Measurements from ENCODE around the gene SNAP29. TPM values are rescaled to one million over a fixed set of nuclear protein-coding genes. Genes with fewer than 3 reads are reported as not detected.
A peak's percentile ranks its signal among the peaks of the same experiment; 100 is the strongest.

SNAP29 gene
- total RNA-seq, 1 donor from 2014 or later, result 22.5 TPM

DNA sequence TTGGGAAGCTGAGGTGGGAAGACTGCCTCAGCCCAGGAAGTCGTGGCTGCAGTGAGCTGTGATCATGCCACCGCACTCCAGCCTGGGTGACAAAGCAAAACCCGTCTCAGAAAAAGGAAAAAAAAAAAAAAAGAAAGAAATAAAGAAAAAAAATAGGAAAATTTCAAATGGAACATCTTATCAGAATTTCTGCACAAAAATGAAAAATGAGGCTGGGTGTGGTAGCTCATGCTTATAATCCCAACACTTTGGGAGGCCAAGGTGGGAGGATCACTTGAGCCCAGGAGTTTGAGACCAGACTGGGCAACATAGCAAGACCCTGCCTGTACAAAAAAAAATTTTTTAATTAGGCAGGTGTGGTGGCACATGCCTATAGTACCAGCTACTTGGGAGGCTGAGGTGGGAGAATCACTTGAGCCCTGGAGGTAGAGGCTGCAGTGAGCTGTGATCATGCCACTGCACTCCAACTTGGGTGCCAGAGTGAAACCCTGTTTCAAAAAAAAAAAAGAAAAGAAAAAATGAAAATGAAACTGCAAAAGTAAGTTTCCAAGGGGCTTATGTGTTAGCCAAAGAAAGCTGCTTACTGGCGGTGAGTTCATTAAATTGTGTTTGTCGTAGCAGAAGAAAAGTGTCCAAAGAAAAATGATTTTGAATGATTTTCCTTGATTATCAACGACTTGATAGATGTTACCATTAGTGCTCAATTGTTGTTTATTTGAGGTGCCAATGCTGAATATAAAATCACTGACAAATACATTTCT is 50.9 kb downstream of the SNAP29 start:
- intact Hi-C loops (cut with DNase I), result no loop called here
- H3K9me3 ChIP-seq, result no peaks in the 10 kb centered on the region
- DNase-seq, result no peak
- TF ChIP-seq, protein P1, sequence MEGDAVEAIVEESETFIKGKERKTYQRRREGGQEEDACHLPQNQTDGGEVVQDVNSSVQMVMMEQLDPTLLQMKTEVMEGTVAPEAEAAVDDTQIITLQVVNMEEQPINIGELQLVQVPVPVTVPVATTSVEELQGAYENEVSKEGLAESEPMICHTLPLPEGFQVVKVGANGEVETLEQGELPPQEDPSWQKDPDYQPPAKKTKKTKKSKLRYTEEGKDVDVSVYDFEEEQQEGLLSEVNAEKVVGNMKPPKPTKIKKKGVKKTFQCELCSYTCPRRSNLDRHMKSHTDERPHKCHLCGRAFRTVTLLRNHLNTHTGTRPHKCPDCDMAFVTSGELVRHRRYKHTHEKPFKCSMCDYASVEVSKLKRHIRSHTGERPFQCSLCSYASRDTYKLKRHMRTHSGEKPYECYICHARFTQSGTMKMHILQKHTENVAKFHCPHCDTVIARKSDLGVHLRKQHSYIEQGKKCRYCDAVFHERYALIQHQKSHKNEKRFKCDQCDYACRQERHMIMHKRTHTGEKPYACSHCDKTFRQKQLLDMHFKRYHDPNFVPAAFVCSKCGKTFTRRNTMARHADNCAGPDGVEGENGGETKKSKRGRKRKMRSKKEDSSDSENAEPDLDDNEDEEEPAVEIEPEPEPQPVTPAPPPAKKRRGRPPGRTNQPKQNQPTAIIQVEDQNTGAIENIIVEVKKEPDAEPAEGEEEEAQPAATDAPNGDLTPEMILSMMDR (IDR thresholded peaks at IDR 0.05), result no peak
- H3K4me1 ChIP-seq, result peaks cover 3% of the 10 kb centered on the region
- no peak overlapping the region for H3K27ac ChIP-seq
- H3K4me3 ChIP-seq, result no peak overlapping the region
- H3K36me3 ChIP-seq, result no peaks in the 10 kb centered on the region
- no peaks in the 10 kb centered on the region for H3K27me3 ChIP-seq (ENCODE audit: low read depth)
- no peak for ATAC-seq

DNA sequence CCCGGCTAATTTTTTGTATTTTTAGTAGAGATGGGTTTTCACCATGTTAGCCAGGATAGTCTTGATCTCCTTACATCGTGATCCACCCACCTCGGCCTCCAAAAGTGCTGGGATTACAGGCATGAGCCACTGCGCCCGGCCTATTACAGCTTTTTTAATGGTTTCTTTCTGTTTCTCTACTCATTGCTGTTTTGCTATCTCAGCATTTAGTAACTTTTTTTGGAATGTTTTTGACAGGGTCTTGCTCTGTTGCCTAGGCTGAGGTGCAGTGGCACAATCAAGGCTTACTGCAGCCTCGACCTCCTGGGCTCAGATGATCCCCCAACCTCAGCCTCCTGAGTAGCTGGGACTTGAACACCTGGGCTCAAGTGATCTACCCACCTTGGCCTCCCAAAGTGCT is 53.7 kb downstream of the SNAP29 start:
- intact Hi-C loops (cut with DNase I), result no loop called here
- H3K36me3 ChIP-seq, result no peaks in the 10 kb centered on the region
- ATAC-seq (no peak), DNase-seq (no peak)
- H3K27me3 ChIP-seq (ENCODE audit: low read depth), result no peaks in the 10 kb centered on the region
- peaks cover 6% of the 10 kb centered on the region for H3K4me1 ChIP-seq
- H3K4me3 ChIP-seq, result no peak overlapping the region
- TF ChIP-seq, protein P1 (IDR thresholded peaks at IDR 0.05), result no peak
- no peak overlapping the region for H3K27ac ChIP-seq
- H3K9me3 ChIP-seq, result no peaks in the 10 kb centered on the region

DNA sequence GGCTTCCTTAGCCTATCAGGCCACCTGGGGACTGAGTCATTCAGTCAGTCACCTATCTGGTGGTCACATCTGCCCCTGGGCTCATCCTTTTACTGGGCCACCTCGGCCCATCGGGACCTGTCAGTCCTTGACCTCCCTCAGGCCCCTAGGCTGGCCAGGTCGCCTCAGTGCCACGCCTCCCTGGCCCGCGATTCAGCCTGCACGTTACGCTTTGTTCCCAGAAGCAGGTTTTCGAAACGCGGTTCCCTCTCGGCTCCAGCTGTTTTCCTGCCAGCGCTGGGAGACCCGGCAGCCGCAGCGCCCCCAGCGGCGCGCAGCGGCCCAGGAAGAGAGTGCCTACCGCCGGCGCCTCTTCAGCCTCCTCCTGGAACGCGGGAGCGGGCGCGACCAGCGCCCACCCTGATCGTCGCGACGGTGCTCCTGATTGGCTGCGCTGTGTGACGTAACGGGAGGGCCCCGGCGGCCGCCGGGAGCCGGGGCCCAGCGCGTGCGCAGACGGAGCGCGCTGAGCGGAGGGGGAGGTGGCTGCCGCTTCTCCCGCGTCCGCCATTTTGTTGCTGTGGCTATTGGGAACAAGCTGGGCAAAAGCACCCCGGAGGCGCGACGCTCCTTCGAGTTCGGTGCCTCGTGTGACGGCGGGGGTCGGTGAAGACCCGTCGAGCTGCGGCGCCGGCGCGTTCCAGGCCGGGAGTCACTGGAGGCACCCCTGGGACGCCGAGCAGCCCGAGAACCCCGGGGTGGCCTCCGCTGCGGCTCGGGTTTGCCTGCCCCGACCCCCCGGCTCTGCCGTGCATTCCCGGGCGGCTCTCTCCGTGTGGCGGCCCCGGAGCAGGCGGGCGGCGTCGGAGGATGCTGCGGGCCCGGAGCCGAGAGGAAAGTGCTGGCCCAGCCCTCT is 58.4 kb downstream of the SNAP29 start, which contains the start of gene CRKL:
Gene CRKL (plus strand): TSS at position 492 of the 895 bp plus-strand sequence. CDS start 528 bp downstream, outside the sequence.
- Histone ChIP-seq H3K27ac (peak within 1 kb of the TSS; percentile 94), H3K4me3 (peak within 1 kb of the TSS; percentile 87), H3K36me3 (no peaks in the 10 kb centered on the region), H3K4me1 (peaks cover 38% of the 10 kb centered on the region), H3K27me3 (ENCODE audit: low read depth) (no peaks in the 10 kb centered on the region), H3K9me3 (no peaks in the 10 kb centered on the region)
- ATAC-seq (peak; percentile 99), DNase-seq (peak; percentile 98)
- intact Hi-C loops (cut with DNase I), result no loop called here
- TF ChIP-seq, protein P1 (IDR thresholded peaks at IDR 0.05), result peak; percentile 85

DNA sequence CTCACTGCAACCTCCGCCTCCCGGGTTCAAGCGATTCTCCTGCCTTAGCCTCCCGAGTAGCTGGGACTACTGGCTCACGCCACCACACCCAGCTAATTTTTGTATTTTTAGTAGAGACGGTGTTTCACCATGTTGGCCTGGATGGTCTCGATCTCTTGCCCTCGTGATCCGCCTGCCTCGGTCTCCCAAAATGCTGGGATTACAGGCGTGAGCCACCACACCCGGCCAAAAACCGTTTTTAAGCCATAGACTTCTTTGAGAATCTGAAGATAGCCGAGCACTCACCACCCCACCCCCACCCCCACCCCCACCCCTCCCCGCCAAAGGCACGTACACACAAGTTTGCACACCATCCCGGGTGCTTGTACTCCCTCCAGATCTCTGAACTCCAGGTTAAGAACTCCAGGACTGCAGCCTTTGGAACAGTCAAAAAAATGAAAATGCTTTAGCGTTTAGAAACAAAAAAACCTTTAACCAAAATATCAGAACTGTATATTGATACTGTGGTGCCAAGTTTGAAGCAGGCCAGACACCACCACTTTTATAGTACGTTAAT is 59.9 kb downstream of the SNAP29 start:
- TF ChIP-seq, protein P1 (IDR thresholded peaks at IDR 0.05), result no peak
- Histone ChIP-seq H3K4me3 (peak overlapping the region; percentile 87), H3K4me1 (peaks cover 45% of the 10 kb centered on the region), H3K9me3 (no peaks in the 10 kb centered on the region), H3K27me3 (ENCODE audit: low read depth) (no peaks in the 10 kb centered on the region), H3K36me3 (no peaks in the 10 kb centered on the region), H3K27ac (peak overlapping the region; percentile 94)
- ATAC-seq, result no peak
- intact Hi-C loops (cut with DNase I), result no loop called here
- DNase-seq, result no peak

DNA sequence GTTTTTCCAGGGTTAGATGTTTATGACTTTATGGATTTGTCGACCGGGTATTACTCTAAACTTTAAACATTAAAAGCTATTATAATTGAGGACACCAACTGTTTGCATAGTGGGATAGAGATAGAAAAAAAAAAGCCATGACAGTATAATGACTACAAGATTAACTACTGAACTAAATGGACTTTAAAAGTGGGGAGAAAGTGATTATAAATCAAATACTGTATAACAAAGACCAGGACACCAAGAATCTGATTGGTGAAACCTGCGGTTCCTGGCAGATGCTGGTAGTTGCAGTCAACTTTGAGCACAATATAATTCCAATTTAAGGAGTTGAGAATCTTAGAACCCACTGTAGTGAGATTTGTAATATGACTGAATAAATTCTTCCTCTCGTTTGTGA is 60.9 kb downstream of the SNAP29 start:
- intact Hi-C loops (cut with DNase I), result no loop called here
- Histone ChIP-seq H3K9me3 (no peaks in the 10 kb centered on the region), H3K4me3 (peak overlapping the region; percentile 87), H3K4me1 (peaks cover 45% of the 10 kb centered on the region), H3K27ac (no peak overlapping the region), H3K36me3 (no peaks in the 10 kb centered on the region), H3K27me3 (ENCODE audit: low read depth) (no peaks in the 10 kb centered on the region)
- DNase-seq (no peak), ATAC-seq (no peak)
- TF ChIP-seq, protein P1 (IDR thresholded peaks at IDR 0.05), result no peak

Data from lower lobe of right lung (tissue), 2 donors.